Fibroblast of peridontal ligament (primary cell): ENCODE data around the gene DUXA.
A peak's percentile ranks its signal among the peaks of the same experiment; 100 is the strongest.
"Not testable (repeated sequence)": the region's sequence is repeated elsewhere in the genome, so short reads cannot be mapped to it uniquely, and the experiment has no call there.

Experiments used
- DNase-seq: peaks from one replicate; pipeline ENCODE4 v3.0.0-alpha.2; 2010; ENCODE audit errors: extremely low read depth

Gene DUXA

GRCh38 chr19:57167385-57167784 lies at the start of gene DUXA:
Gene DUXA, minus strand, starts transcription at chr19:57167485. Its CDS starts 42 bp downstream, at chr19:57167443.
- no peak for DNase-seq

DNA sequence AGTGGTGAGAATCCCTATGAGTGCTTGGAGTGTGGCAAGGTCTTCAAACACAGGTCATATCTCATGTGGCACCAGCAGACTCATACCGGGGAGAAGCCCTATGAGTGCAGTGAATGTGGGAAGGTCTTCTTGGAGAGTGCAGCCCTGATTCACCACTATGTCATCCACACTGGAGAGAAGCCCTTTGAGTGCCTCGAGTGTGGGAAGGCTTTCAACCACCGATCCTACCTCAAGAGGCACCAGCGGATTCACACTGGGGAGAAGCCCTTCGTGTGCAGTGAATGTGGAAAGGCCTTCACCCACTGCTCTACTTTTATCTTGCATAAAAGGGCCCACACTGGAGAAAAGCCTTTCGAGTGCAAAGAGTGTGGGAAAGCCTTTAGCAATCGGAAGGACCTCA lies 44.8 kb upstream of the DUXA start:
- no peak for DNase-seq

DNA sequence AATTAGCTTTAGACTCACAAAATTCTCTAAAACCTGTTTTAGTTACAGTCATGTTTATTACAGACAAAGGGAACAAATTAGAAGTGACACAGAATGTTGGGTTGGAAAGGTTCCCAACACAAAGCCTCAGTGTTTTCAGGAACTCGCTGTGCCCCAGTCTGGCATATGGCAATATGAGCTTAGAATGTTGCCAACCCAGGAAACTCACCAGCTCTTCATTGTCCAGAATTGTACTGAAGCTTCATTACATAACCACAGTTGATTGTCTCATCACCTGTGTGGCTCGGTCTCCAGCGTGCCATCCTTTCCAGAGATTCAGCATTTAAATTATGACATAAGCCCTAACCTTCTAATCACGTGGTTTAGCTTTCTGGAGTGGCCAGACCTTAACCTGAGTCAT lies 43.1 kb upstream of the DUXA start:
- no peak for DNase-seq

DNA sequence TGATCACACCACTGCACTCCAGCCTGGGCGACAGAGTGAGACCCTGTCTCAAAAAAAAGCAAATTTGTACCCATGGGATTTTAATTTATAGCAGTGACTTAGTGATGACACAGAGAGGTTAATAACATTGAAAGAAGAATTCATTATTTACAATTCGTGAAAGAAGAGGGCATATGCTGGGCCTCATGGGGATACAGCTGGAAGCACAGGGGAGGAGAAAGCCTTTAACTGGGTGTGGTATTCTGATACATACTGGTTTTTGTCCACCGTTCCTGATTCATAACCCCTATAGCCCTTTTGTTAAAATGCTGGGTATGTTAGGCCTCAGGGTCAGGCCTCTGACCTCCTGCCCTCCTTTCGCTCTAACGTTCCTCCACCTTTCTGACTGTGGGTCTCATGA lies 34.9 kb upstream of the DUXA start:
- DNase-seq, result no peak

GRCh38 chr19:57197874-57198273 lies 30.6 kb upstream of the DUXA start:
- DNase-seq, result not testable (repeated sequence)

DNA sequence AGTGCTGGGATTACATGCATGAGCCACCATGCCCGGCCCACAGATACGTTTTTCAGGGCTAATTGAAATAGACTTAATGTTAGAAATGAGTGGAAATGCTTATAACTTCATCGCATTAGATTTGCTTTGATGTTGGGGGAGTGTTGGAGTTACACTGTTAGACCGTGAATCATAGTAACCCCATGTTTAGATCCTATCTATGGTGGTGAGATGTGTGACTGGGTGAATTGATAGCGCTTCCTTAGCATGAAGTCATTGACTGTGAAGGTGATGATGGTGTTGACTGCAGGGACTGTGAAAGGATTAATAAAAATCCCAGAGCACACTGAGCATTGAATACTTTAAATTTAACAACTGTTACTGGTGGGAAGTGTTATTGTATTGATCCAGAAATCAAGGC lies 25.7 kb upstream of the DUXA start:
- DNase-seq, result no peak

DNA sequence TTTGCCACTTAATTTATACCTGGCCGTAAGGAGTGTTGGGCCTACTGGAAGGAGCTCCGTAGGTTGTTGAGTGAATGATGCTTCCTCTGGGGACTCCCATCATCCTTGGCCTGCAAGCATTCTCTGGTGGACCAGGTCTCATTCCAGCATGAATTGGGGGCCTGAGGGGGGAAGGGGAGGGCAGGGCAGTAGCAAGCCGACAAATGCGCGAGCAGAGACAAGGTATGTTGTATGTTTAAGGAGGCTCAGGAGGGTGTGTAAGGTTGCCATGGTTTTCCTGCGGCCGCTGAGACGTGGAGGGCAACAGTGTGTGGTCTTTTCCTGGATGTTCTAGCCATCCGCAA lies 24.8 kb upstream of the DUXA start:
- peak; percentile 9 for DNase-seq

GRCh38 chr19:57191141-57192076 lies 24.1 kb upstream of the DUXA start, which contains the start of gene ZNF264:
Gene ZNF264, plus strand, starts transcription at chr19:57191500. Its CDS starts 414 bp downstream, at chr19:57191914.
- peak; percentile 86 for DNase-seq

- DNase-seq, result no peak
These were observed 23.0 kb upstream of the DUXA start for GRCh38 chr19:57190301-57190700.

DNA sequence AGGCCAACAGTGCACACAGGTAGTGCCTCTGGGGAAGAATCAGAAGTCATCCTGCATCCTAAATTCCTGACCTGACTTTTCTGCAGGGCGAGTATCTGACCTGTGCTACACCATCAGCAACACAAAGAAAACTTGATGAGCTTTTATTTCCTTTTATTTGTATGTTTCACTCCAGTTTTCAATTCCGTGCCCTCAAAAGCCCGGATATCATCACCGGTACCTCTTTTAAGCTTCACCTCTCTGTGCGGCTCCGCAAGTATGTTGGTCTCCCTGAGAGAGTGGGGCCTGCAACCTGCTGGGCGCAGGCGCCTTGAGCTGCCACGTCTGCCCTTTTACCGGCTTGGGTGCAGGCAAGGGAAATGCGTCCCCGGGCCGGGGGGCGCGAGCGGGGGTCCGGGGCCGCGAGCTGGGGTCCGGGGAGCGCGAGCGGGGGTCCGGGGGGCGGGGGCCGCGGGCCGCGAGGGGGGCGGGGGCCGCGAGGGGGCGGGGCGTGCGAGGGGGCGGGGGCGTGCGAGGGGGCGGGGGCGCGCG lies 4.3 kb upstream of the DUXA start:
- peak; percentile 16 for DNase-seq

- no peak for DNase-seq
These were observed 1.4 kb downstream of the DUXA start for GRCh38 chr19:57165846-57166245.

- no peak for DNase-seq
These were observed 5.2 kb downstream of the DUXA start for GRCh38 chr19:57161985-57162539.

GRCh38 chr19:57152921-57153320 lies 14.4 kb downstream of the DUXA start:
- no peak for DNase-seq

GRCh38 chr19:57141699-57142098 lies 25.6 kb downstream of the DUXA start:
- no peak for DNase-seq

DNA sequence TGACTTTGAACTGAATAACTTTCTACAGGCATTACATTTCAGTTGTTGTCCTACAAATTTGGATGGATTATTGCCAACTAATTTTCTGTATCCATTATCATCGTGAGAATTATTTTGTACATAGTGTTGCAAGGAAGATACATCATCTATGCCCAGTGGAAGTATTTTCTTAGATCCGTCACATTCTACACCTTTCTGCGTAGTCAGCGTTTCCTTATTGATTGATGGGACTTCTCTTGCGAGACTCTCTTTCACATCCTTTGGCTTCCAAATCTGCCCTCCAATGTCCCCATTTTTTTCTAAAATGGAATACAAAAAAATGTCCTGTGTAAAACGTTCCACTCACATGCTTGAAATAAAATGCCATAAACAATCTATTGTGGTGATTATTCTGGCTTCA lies 31.5 kb downstream of the DUXA start:
- DNase-seq, result no peak

GRCh38 chr19:57127403-57127802 lies 39.9 kb downstream of the DUXA start:
- not testable (repeated sequence) for DNase-seq

DNA sequence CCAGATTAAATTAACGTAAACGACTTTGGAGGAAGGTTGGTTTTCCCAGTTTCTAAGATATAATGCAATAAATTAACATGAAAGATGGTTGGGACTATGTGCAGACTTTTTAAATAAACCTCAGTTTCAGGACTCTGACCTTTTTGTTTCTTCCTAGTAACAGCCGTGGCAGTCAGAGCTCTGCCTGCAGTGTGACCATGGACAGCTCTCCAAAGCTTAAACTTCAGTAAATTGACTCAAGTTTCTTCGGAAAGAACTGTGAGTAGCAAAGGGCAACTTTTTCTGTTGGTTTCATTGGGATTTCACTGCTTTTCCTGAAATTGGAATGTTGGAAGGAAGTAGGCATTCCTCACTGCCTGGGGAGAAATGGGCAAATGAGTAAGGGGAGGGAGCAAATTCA lies 43.4 kb downstream of the DUXA start:
- no peak for DNase-seq

DNA sequence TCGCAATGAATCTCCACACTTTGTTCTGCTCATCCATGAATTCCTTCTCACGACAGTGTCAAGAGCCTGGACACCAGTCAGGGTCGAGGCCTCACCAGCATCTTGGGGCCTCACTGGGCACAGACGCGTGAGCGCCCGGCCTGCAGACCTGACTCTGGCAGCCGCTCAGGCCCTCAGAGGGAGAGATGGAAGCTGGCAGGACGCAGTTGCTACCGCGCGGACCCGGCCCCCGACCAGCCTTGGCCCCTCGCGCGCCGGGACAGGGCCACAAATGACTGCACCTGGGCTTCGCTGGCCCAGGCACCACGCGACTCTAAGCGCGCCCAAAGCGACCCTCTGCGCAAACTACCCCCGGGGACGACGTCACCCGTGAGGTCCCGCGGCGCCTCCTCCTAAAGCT lies 48.4 kb downstream of the DUXA start:
- DNase-seq, result no peak

GRCh38 chr19:57113501-57113900 lies 53.8 kb downstream of the DUXA start:
- not testable (repeated sequence) for DNase-seq

DNA sequence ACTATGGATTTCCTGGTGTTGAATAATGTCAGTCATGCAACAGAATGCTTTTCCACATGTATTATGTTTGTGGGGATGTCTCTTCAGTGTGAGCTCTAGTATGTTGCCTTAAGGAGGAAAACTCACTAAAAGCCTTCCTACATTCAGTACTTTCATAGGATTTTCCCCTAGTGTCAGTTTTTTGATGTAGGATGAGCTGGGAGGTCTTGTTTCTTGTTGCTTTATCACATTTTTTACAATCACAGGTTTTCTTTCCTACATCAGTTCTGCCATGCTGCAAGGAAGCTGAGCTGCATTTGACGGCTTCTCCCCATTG lies 56.0 kb downstream of the DUXA start:
- DNase-seq, result no peak

DNA sequence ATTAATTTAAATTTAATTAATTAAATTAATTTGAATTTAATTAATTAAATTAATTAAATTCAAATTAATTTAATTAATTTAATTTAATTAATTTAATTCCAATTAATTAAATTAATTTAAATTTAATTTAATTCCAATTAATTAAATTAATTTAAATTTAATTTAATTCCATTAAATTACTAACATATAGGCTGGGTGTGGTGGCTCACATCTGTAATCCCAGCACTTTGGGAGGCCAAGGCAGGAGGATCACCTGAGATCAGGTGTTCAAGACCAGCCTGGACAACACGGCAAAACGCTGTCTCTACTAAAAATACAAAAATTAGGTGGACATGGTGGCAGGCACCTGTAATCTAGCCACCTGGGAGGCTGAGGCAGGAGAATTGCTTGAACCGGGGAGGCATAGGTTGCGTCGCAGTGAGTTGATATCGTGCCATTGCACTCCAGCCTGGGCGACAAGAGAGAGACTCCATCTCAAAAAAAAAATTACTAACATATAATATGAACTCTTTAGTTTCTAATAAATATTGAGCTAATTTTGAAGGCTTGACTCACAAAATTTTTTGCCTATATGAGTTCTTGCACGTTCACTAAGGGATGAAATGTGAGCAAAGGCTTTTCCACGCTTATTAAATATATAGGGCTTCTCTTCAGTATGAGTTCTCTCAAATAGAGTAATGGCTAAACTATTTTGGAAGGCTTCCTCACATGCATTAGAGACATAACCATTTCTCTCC lies 56.5 kb downstream of the DUXA start:
- no peak for DNase-seq

- no peak for DNase-seq
These were observed 60.5 kb downstream of the DUXA start for GRCh38 chr19:57106722-57107235.
